CD4-positive, alpha-beta T cell treated with Interleukin-15 for 4 hours (primary cell): ENCODE measurements around the gene MAP2K2.
"Not testable (repeated sequence)": the region's sequence is repeated elsewhere in the genome, so short reads cannot be mapped to it uniquely, and the experiment has no call there.

Source experiments
- DNase-seq: peaks from one replicate; pipeline ENCODE4 v3.0.0-alpha.2; 2020; ENCODE audit warnings: low spot score

The MAP2K2 gene

DNA sequence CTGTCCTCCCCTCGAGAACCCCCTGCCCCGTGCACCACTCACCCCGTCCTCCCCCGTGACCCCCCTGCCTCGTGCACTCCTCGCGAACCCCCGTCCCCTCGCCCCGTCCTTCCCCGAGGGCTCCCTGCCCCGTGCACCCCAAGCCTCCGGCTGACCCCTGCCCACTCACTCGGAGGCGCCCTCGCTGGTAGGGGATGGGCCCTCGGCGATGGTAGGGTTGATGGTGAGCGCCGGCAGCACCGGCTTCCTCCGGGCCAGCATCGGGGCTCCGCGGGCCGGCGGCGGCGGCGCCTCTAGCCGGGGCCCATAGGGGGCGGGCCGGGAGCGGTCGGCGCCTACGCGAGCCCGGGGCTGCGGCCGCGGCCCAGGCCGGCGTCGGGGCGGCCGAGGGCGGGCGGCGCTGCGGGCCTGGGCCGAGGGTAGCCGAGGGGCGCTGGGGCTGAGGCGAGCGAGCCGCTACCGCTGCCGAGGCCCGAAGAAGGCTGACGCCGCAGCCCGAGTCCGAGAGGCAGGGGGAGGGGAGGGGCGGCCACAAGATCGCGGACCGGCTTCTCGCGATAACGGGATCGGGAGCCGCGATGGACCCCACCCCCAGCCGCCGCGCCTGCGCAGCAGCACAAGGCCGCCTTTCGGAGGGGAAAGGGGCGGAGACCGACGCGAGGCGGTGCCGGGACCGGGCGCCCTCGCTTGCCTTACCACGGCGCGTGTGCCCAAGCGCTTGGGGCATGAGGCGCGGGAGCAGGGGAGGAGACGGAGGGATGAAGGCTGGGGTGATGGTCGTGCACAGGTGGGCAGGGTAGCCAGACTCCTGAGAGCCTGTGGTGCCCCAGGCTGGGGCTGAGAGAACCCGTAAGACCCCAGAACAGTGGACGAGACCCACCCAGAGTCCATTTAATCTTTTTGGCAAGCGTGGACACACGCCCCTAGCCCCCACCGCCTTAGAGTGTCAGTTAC lies at the start of gene MAP2K2:
Gene MAP2K2, minus strand, starts transcription at position 508 of the 954 bp plus-strand sequence. Its CDS starts 247 bp downstream, at position 261.
- peak; percentile 95 for DNase-seq

DNA sequence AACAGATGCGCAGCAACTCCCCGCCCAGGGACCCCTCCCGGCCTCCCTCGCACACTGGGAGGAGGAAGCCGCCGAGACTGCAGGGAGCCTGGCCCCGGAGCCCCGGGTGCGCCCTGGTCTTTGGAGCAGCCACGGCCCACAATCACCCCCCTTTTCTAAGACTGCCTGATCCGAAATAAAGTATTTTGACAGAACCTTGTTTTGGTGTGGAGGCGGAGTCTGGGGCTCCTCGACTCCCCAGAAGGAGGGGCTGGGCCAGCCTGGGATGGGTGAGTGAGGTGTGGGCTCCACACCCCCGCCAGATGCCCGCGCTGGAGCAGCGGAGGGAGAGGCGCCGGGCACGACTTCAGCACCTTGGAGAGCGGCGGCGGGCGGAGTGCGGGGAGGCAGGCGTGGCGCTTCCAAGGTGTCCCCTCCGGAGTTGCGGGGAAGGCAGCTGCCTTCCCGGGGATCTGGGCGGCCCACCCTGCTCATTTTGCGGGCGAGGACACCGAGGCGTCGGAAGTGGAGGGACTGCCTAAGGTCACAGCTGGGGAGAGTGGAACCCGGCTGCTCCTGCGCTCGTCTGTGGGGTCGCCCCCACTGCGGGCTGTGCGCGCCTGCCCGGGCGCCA lies 49.0 kb upstream of the MAP2K2 start:
- peak; percentile 57 for DNase-seq

DNA sequence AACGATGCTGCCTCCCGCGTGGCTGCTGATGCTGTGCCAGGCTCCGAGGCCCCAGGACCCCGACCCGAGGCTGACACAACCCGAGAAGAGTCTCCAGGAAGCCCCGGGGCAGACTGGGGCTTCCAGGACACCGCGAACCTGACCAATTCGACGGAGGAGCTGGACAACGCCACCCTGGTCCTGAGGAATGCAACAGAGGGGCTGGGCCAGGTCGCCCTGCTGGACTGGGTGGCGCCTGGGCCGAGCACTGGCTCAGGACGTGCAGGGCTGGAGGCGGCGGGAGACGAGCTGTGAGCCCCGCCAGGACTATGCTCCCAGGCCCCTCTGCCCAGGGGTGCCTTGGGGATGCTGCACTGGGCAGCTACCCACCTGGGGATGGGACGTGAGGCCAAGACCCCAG lies 47.8 kb upstream of the MAP2K2 start:
- DNase-seq: no peak

DNA sequence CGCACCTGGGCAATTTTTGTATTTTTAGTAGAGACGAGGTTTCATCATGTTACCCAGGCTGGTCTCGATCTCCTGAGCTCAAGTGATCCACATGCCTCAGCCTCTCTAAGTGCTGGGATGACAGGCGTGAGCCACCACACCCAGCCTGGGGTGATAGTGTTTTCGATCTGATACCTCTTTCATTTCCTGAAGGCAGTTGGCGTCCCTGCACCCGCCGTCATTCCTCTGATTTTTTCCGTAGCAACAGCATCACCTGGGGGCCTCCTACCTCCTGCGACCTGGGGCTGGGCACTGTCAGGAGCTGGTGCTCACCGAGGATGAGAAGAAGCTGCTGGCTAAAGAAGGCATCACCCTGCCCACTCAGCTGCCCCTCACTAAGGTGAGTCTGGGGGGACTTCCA lies 40.3 kb upstream of the MAP2K2 start:
- no peak for DNase-seq

DNA sequence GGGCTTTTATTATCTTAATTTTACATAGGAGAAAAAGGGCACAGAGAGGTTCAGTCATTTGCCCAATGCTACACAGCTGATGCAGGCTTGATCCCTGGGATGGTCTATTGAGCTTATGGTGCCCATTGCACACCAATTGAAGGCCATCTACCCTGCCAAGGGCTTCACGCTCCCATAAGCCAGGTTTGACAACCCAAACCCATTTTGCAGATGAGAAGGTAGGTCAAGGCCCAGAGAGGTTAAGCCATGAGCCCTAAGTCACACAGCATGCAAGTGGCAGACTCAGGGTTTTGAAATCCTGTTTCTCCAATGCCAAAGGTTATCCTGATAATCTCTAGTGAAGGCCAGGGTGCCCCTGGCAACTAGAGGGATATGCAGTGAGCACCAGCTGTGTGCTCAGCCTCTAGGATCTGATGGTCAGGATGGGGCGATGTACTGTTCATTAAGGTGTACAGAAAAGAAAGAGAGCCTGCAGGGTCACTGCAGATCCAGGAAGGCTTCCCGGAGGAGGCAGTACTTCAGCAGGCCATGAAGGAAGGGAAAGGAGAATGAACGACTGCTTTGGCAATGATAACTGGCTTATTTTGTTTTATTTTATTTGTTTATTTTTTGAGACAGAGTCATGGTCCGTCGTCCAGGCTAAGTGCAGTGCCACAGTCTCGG lies 37.6 kb upstream of the MAP2K2 start:
- no peak for DNase-seq

DNA sequence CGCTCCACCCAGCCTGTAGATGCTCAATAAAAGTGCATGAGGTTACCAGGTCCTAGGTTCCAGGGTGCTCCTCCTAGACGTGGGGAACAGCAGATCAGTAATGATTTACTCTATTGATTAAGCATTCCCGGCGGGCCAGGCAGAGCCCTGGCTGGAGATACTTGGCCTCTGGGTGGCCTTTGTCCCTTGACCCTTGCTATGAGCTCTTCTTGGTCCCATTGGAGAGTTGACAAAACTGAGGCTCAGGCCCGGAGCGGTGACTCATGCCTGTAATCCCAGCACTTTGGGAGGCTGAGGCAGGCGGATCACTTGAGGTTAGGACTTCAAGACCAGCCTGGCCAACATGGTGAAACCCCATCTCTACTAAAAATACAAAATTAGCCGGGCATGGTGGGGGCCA lies 34.0 kb upstream of the MAP2K2 start:
- not testable (repeated sequence) for DNase-seq

DNA sequence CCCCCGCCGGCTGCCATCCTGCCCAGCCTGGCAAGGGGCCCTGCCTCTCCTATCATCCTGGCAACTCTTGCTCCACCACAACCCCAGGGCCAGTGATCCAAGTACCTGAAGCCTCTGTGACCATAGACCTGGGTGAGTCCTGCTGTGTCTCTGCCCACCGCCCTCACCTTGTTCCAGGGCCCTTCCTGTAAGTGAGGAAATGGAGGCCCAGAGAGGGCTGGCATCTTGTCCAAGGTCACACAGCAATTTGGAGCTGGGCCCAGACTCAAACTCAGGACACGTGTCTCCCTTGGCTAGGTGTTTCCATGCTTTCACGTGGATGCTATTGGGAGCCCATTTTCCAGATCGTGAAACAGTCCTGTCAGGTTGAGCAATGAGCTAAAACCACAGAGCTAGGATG lies 33.2 kb upstream of the MAP2K2 start:
- no peak for DNase-seq

DNA sequence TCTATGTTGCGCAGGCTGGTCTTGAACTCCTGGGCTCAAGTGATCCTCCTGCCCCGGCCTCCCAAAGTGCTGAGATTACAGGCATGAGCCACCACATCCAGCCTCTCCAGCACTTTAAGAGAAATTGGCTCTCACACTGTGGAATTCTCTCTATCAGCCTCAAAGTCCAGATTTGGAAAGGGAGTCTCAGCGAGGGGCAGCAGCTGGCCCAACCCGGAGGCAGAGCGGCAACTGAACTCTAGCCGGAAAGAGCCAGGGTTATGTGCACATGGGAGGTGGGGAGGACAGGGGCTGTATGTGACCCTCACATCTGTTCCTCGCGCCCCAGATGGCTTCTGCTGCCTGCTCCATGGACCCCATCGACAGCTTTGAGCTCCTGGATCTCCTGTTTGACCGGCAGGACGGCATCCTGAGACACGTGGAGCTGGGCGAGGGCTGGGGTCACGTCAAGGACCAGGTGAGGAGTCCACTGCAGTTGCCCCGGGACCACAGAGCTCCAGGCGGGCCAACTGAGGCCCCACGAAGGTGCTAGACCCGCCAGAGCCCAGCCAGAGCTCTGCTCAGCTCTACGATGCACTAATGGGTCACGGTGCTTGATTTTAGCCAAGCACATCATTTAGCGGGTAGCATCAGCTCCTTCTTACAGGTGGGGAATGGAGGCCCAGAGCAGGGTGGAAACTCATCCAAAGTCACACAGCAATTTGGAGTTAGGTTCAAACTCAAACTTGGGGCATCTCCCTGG lies 30.8 kb upstream of the MAP2K2 start:
- no peak for DNase-seq

DNA sequence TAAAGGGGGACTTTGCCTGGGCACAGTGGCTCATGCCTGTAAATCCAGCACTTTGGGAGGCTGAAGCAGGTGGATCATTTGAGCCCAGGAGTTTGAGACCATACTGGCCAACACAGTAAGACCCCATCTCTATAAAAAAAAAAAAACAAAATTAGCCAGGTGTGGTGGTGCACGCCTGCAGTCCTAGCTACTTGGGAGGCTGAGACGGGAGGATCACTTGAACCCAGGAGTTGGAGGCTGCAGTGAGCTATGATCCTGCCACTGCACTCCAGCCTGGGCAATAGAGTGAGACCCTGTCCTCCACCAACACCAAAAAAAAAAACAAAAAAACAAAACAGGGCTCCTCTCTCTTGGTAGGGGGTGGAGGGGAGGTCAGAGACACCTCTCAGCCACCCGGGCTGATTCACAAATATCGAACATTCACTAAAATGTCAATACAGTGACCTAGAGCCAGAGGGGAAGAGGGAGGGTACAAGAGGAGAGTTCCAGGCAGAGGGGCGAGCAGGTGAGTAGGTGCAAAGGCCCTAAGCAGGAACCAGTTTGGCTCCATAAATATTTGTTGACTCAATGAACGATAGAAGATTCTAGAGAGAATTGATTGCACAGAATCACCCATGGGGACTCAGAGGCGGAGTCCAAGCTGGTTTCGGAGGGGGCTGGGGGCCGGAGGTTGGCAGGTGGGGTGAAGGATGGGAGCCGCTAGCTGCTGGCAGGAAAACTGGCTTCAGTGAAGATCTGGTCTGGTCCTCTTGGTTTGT lies 28.5 kb upstream of the MAP2K2 start:
- no peak for DNase-seq

DNA sequence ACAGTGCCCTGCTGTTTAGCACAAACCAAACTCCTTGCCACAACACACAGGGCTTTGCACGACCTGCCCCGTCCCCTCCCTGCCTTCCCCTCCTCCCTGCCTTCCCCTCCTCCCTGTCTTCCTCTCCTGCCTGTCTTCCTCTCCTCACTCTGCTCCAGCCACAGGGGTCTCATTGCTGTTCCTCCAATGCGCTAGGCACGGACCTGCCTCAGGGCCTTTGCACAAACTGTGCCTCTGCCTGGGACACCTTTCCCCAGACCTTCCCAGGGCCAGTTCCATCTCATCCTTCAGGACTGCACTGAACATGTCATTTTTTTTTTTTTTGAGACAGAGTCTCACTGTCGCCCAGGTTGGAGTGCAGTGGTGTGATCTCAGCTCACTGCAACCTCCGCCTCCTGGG lies 27.7 kb upstream of the MAP2K2 start:
- no peak for DNase-seq

DNA sequence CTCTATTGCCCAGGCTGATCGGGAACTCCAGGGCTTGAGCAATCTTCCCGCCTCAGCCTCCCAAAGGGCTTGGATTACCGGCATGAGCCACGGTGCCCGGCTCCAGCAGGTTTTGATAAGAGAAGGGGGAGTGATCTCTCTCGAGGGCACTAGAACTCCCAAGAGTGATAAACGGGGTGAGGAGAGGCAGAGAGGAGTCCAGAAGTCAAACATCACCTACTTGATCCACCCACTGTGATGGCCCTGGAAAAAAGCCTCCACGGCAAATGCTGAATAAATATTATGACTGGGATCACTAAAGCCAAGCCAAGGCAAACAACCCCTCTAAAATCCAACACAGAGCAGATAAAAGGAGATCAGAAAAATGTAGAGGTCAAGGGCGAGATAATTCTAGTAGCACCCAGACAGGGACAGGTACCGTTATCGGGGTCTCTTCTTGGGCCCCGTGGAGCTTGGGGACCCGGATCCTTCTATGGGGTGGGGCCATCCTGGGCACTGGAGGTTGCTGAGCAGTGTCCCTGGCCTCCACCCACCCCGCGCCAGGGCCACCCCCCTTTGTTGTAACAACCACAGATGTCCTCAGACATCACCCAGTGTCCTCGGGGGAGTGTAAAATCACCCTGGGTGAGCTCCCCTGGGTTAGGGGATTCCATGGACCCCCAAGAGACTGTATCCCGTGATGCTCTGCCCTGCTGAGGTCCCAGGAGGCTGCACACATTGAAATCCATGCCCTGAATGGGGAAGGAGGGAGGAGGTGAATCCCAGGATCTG lies 25.8 kb upstream of the MAP2K2 start:
- no peak for DNase-seq

DNA sequence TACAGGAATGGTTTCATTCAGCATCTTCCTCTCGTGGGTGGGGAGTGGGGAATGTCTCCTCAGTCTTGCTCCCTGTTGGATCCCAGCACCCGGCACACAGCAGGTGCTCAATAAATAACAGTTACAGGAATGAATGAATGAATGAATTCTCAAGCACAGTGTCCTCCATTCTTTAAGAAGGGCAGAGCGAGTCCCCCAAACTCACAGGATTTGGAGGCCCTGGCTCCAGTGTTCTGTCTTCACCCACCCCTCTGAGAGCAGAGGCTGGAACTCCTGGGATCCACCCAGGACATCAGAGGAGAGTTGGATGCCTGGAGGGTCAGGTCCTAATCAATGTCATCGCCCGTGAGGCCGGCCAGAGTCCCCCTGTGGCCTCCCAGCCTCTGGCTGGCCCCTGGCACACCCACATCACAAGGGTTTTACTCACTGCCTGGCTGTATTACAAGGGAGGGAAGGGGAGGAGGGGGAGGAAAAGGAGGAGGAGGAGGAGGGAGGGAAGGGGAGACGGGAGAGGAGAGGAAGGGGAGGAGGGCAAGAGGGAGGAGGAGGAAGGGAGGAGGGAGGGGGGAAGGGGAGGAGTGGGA lies 20.8 kb upstream of the MAP2K2 start:
- DNase-seq: no peak

DNA sequence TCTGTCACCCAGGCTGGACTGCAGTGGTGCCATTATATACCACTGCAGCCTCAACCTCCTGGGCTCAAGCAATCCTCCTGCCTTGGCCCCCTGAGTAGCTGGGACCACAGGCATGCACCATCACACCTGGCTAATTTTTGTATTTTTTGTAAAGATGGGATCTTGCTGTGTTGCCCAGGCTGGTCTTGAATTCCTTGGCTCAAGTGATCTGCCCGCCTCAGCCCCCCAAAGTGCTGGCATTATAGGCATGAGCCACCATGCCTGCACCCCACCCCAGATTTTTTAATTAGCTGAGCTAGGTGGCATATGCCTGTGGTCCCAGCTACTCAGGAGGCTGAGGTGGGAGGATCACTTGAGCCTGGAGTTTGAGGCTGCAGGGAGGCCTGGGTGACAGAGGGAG lies 19.0 kb upstream of the MAP2K2 start:
- DNase-seq: not testable (repeated sequence)

DNA sequence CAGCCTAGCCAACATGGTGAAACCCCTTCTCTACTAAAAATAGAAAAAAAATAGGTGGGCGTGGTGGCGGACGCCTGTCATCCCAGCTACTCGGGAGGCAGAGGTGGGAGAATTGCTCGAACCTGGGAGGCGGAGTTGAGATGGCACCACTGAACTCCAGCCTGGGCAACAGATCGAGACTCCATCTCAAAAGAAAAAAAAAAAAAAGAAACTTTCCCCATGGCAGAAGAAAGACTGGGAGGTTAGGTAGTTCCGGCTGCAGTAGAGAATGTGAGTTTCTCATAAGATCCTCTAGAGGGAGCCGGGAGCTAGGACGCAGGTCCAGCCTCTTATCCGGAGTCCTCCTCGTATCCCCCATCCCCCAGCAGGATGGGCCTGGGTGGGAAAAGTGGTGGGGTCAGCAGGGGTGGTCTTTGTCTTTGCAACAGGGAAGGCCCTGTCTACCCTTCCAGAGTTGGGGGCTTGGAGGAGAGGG lies 16.4 kb upstream of the MAP2K2 start:
- peak; percentile 35 for DNase-seq

DNA sequence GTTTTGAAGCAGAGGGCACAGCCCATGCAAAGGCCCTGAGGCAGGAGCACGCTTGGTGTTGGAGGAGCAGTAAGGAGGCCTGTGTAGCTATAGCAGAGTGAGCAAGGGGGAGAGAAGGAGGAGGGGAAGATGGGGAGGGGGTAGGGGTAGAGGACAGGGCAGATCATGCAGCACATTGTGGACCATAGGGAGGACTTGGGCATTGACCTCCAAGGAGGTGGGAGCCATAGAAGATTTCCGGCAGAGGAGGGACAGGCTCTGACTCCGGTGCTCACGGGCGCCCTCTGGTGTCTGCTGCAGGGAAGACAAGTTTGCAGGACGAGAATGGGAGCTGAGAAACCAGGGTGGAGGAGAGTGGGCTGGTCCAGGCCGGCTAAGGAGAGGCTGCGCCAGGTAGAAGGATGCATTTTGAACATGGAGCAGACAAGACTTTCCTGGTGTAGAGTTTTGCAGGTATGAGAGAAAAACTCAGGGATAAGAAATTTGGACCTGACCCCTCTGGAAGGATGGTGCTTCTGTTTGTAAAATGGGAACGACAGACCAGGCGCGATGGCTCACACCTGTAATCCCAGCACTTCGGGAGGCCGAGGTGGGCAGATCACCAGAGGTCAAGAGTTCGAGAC lies 15.8 kb upstream of the MAP2K2 start:
- DNase-seq: peak; percentile 89

DNA sequence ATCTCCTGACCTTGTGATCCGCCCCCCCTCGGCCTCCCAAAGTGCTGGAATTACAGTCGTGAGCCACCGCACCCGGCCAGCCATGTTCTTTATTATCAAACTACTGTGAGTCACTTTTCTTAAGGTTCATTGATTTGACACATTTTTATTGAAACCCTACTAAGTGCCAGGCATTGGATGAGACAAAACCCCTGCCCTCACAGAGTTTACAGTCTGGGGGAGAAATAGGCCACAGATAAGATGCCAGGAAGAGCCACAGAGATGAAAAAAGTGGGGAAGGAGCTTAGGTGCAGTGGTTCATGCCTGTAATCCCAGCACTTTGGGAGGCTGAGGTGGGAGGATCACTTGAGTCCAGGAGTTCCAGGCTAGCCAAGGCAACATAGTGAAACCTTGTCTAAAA lies 14.5 kb upstream of the MAP2K2 start:
- DNase-seq: no peak

DNA sequence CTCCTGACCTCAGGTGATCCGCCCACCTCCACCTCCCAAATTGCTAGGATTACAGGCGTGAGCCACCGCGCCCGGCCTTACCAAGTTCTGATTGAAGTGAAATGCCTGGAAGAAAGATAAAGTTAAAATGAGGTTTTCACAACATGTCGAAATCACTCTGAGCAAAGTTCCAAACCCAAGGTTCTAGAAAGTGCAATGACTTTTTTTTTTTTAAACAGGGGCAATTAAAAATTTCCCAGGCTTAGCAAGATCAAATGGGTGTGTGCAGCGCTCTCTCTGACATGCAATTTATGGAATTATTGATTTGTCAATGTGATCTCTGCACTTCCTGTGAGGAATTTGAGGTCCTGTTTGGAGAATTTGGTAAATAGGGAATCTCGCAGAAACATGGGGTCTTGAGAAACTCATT lies 12.8 kb upstream of the MAP2K2 start:
- DNase-seq: no peak

DNA sequence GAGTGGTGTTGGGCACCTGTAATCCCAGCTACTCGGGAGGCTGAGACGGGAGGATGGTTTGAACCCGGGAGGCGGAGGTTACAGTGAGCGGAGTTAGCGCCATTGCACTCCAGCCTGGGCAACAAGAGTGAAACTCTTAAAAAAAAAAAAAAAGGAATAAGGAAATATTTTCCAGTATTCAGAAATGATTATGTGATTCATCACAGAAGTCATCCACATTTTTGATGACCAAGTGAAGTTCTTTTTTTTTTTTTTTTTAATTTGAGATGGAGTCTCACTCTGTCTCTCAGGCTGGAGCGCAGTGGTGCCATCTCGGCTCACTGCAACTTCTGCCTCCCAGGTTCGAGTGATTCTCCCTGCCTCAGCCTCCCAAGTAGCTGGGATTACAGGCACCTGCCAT lies 11.5 kb upstream of the MAP2K2 start:
- not testable (repeated sequence) for DNase-seq

DNA sequence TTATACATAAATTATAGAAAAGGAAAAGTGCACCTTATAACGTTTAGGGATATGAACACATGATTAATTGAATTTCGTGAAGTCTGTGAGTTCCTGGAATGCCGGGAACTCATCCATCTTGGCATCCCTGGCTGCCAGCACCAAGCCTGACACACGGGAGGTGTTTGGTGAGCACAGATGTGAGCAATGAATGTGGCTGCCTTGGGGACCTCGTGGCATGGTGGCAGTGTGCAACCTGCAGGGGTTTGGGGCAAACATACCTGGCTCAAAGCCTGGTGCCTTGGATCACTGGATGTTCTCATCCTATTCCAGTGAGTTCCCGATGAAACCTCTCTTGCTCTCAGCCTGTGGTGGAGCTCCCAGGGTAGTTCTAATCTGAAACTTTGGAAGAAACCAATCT lies 10.4 kb upstream of the MAP2K2 start:
- DNase-seq: no peak
